Measurements from ENCODE around the gene ZNF625. TPM values are rescaled to one million over a fixed set of nuclear protein-coding genes. Genes with fewer than 3 reads are reported as not detected.
"Not testable (repeated sequence)": the region's sequence is repeated elsewhere in the genome, so short reads cannot be mapped to it uniquely, and the experiment has no call there.

ZNF625 gene
- total RNA-seq, 1 donor from 2014 or later: 8.5 TPM

DNA sequence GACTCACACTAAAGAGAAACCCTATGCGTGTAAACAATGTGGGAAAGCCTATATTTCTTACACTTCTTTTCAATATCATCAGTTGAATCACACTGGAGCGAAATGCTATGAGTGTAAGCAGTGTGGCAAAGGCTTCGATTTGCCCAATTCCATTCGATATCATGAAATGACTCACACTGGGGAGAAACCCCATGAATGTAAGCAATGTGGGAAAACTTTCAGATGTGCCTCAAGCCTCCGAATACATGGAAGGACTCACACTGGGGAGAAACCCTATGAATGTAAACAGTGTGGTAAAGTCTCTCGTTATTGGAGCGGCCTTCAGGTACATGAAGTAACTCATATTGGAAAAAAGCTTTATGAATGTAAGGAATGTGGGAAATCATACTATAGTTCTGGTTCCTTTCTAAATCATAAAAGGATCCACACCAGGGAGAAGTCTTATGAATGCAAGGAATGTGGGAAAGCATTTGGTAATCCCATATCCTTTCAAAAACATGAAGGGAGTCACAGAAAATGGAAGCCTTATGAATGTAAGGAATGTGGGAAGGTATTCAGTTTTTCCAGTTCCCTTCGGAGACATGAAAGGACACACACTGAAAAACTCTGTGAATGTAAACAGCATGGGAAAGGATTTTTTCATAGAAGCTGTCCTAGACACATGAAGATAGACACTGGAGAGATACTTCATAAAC lies 44.4 kb downstream of the ZNF625 start:
- intact Hi-C loops (cut with DNase I): no loop called here

DNA sequence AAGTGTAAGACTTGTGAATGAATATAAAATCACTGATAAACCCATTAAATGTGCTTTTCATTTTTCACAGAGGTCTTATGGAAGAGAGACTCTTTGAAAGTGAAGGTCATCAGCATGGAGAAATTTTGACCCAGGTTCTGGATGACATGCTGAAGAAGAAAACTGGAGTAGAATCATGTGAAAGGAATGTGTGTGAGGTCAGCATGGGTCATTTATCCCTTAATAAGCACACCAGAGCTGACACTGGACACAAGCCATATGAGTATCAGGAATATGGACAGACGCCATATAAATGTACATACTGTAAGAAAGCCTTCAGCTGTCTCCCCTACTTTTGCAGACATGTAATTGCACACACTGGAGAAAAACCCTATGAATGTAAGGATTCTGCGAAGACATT lies 45.4 kb downstream of the ZNF625 start:
- intact Hi-C loops (cut with DNase I): no loop called here
- TF ChIP-seq, protein P1, sequence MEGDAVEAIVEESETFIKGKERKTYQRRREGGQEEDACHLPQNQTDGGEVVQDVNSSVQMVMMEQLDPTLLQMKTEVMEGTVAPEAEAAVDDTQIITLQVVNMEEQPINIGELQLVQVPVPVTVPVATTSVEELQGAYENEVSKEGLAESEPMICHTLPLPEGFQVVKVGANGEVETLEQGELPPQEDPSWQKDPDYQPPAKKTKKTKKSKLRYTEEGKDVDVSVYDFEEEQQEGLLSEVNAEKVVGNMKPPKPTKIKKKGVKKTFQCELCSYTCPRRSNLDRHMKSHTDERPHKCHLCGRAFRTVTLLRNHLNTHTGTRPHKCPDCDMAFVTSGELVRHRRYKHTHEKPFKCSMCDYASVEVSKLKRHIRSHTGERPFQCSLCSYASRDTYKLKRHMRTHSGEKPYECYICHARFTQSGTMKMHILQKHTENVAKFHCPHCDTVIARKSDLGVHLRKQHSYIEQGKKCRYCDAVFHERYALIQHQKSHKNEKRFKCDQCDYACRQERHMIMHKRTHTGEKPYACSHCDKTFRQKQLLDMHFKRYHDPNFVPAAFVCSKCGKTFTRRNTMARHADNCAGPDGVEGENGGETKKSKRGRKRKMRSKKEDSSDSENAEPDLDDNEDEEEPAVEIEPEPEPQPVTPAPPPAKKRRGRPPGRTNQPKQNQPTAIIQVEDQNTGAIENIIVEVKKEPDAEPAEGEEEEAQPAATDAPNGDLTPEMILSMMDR (IDR thresholded peaks at IDR 0.05): no peak

More for the DNA sequence above, 44.4 kb downstream of the ZNF625 start:
- DNase-seq (no peak), ATAC-seq (no peak)
- Histone ChIP-seq H3K27ac (no peak overlapping the region), H3K4me1 (no peaks in the 10 kb centered on the region), H3K9me3 (no peaks in the 10 kb centered on the region), H3K4me3 (no peak overlapping the region), H3K27me3 (no peaks in the 10 kb centered on the region), H3K36me3 (peaks cover 16% of the 10 kb centered on the region)
- TF ChIP-seq, protein P1 (IDR thresholded peaks at IDR 0.05): no peak

DNA sequence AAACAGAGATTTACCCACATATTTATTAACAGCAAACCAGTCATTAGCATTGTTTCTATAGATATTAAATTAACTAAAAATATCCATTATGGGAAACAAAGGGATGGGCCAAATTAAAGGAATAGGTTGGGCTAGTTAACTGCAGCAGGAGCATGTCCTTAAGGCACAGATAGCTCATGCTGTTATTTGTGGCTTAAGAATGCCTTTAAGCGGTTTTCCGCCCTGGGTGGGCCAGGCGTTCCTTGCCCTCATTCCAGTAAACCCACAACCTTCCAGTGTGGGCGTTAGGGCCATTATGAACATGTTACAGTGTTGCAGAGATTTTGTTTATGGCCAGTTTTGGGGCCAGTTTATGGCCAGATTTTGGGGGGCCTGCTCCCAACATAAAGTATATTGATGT lies 52.6 kb downstream of the ZNF625 start:
- DNase-seq; H3K4me3 ChIP-seq; H3K4me1 ChIP-seq; intact Hi-C loops (cut with DNase I); H3K36me3 ChIP-seq; H3K9me3 ChIP-seq; H3K27ac ChIP-seq; ATAC-seq; H3K27me3 ChIP-seq: not testable (repeated sequence)

More for the DNA sequence above, 45.4 kb downstream of the ZNF625 start:
- Histone ChIP-seq H3K27me3 (no peaks in the 10 kb centered on the region), H3K4me3 (no peak overlapping the region), H3K4me1 (no peaks in the 10 kb centered on the region), H3K27ac (no peak overlapping the region), H3K36me3 (peaks cover 16% of the 10 kb centered on the region), H3K9me3 (no peaks in the 10 kb centered on the region)
- no peak for DNase-seq
- ATAC-seq: no peak

DNA sequence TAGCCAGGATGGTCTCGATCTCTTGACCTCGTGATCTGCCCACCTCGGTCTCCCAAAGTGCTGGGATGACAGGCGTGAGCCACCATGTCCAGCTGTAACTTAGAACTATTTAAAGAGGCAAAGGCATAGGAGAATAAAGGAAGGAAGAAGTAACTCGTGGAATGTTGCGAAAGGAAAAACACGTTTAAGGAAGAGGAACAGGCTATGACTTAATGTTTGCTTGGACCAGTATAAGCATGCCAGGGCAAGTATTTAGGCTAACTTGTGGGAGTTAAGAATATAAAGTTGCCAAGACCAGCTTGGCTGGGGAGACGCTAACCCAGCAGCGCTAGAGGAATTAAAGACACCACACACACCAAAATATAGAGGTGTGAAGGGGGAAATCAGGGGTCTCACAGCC lies 58.5 kb downstream of the ZNF625 start:
- H3K27ac ChIP-seq: no peak overlapping the region
- TF ChIP-seq, protein P1 (IDR thresholded peaks at IDR 0.05): no peak
- H3K9me3 ChIP-seq: no peaks in the 10 kb centered on the region
- H3K4me3 ChIP-seq: no peak overlapping the region
- no peaks in the 10 kb centered on the region for H3K36me3 ChIP-seq
- H3K27me3 ChIP-seq: no peaks in the 10 kb centered on the region
- ATAC-seq (peak; percentile 41), DNase-seq (no peak)
- intact Hi-C loops (cut with DNase I): no loop called here
- H3K4me1 ChIP-seq: peaks cover 3% of the 10 kb centered on the region

DNA sequence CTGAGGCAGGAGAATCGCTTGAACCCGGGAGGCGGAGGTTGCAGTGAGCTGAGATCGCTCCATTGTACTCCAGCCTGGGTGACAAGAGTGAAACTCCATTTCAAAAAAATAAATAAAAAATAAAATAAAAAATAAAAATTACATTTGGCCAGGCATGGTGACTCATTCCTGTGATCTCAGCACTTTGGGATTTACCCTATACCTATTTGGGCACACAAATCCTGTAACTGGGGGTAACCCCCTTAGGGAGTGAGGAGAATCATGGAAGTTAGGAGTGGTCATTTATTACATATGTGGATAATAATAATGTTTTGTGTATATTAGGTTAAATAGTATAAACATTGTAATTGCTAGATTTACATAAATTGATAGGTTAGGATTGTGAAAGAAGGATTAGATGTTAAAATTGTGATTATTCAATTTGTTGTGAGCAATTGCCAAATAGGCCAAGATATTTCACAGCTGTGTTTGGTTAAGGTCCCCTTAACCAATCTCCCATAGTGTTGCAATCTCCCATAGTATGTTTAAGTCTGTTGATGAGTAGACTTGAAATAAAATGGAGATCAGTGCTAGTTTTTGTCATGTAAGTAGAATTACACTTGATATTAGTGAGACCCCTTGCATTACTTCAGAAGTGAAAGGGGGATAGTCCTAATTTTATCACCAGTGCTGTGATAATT lies 61.3 kb downstream of the ZNF625 start:
- intact Hi-C loops (cut with DNase I): no loop called here
- no peak for ATAC-seq

More for the DNA sequence above, 61.3 kb downstream of the ZNF625 start:
- Histone ChIP-seq H3K4me1 (peaks cover 7% of the 10 kb centered on the region), H3K27ac (no peak overlapping the region), H3K27me3 (no peaks in the 10 kb centered on the region), H3K9me3 (no peaks in the 10 kb centered on the region), H3K36me3 (no peaks in the 10 kb centered on the region), H3K4me3 (no peak overlapping the region)
- TF ChIP-seq, protein P1 (IDR thresholded peaks at IDR 0.05): no peak
- DNase-seq: no peak

Other genes with a start within 250 kb of the ZNF625 start
- 10.9 TPM for gene ZNF700, start 231.6 kb downstream of the ZNF625 start, total RNA-seq
- gene ZNF763, start 191.7 kb downstream of the ZNF625 start, total RNA-seq: 5.2 TPM
- 5.1 TPM for gene ZNF433, start 121.1 kb downstream of the ZNF625 start, total RNA-seq
- not detected for gene ZNF878, start 103.8 kb downstream of the ZNF625 start, total RNA-seq
- gene ZNF844, start 92.0 kb downstream of the ZNF625 start, total RNA-seq: 12.0 TPM
- 3.3 TPM for gene ZNF20, start 16.4 kb downstream of the ZNF625 start, total RNA-seq
- 14.4 TPM for gene ZNF136, start 6.4 kb upstream of the ZNF625 start, total RNA-seq
- 12.6 TPM for gene ZNF44, start 138.1 kb upstream of the ZNF625 start, total RNA-seq
- 4.2 TPM for gene ZNF563, start 176.9 kb upstream of the ZNF625 start, total RNA-seq
- gene ZNF442, start 208.9 kb upstream of the ZNF625 start, total RNA-seq: 5.1 TPM
- gene ZNF799, start 244.5 kb upstream of the ZNF625 start, total RNA-seq: 8.7 TPM

Measured in upper lobe of right lung (tissue), 1 donor.